ENCODE results near the gene SELENOW.
"Not testable (repeated sequence)": the region's sequence is repeated elsewhere in the genome, so short reads cannot be mapped to it uniquely, and the experiment has no call there.

Gene SELENOW

DNA sequence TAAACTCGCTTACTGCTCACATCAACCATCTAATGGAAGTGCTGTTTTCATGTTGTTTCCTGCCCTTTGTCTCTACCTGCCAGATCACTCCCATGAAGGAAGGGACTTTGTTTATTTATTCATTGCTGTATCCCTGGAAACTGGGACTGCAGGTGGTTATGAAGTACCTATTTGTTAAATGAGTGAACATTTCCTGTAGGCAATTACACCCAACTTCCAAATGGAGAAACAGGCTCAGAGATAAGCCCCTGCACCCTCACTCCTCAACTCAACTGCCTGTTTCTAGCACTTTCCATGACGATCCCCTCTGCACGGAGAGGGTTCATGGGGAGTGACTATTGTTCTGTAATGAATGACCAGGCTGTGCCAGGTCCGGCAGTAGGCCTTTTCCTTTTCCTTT, 1.9 kb upstream of the SELENOW start:
- H3K27ac ChIP-seq (ENCODE audit: poor library complexity, severe bottlenecking): peak overlapping the region; percentile 57
- H3K27me3 ChIP-seq (ENCODE audit: insufficient read depth, poor library complexity, severe bottlenecking): no peaks in the 10 kb centered on the region
- peaks cover 11% of the 10 kb centered on the region for H3K4me1 ChIP-seq (ENCODE audit: insufficient read depth, poor library complexity, severe bottlenecking)
- no peak for TF ChIP-seq CTCF (IDR thresholded peaks at IDR 0.05; ENCODE audit: poor library complexity, severe bottlenecking)
- no peak for DNase-seq (ENCODE audit: low spot score)
- no peak overlapping the region for H3K4me3 ChIP-seq (ENCODE audit: severe bottlenecking)
- ATAC-seq (ENCODE audit: low read depth): peak; percentile 64
- no peaks in the 10 kb centered on the region for H3K9me3 ChIP-seq (ENCODE audit: severe bottlenecking)
- H3K36me3 ChIP-seq (ENCODE audit: low read depth): peaks cover 15% of the 10 kb centered on the region

DNA sequence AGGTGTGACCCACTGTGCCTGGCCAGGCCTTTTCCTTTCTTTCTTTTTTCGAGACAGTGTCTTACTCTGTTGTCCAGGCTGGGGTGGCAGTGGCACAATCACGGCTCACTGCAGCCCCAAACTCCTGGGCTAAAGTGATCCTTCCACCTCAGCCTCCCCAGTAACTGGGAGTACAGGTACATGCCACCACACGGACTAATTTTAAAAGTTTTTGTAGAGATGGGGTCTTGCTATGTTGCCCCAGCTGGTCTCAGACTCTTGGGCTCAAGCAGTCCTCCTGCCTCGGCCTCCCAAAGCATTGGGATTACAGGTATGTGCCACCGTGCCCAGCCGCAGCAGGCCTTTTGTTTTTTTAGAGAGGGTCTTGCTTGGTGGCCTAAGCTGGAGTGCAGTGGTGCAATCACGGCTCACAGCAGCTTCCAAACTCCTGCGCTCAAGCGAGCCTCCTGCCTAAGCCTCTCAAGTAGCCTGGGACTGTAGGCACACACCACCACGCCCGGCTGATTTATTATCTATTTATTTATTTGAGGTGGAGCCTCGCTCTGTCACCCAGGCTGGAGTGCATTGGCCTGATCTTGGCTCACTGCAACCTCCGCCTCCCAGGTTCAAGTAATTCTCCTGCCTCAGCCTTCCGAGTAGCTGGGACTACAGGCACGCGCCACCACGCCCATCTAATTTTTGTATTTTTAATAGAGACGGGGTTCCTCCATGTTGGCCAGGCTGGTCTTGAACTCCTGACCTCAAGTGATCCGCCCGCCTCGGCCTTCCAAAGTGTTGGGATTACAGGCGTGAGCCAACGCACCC, 1.1 kb upstream of the SELENOW start:
- peak overlapping the region; percentile 57 for H3K27ac ChIP-seq (ENCODE audit: poor library complexity, severe bottlenecking)
- not testable (repeated sequence) for ATAC-seq (ENCODE audit: low read depth); H3K27me3 ChIP-seq (ENCODE audit: insufficient read depth, poor library complexity, severe bottlenecking); DNase-seq (ENCODE audit: low spot score); H3K9me3 ChIP-seq (ENCODE audit: severe bottlenecking)
- peaks cover 11% of the 10 kb centered on the region for H3K4me1 ChIP-seq (ENCODE audit: insufficient read depth, poor library complexity, severe bottlenecking)
- peaks cover 22% of the 10 kb centered on the region for H3K36me3 ChIP-seq (ENCODE audit: low read depth)
- peak overlapping the region; percentile 69 for H3K4me3 ChIP-seq (ENCODE audit: severe bottlenecking)

DNA sequence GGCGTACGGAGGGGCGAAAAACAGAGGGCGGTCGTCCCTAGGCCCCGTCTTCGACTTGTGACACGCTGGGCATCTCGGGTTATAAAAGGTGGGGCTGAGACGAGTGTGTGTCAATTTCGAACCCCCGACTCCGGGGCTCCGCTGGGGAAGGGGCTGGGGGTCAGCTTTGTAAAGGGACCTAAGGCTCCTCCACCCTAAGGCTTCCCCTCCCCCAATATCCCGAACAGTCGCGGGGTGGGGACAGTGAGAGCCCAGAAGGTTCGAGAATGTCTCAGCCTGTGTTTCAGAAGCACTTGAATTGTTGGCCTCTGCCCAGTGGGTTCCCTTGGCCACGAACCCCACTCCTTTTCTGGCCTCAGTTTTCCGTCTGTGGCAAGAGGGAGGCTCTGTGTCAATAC, 450 bp downstream of the SELENOW start:
- Histone ChIP-seq H3K4me3 (ENCODE audit: severe bottlenecking) (peak overlapping the region; percentile 69), H3K27ac (ENCODE audit: poor library complexity, severe bottlenecking) (peak overlapping the region; percentile 57), H3K9me3 (ENCODE audit: severe bottlenecking) (no peaks in the 10 kb centered on the region), H3K36me3 (ENCODE audit: low read depth) (peaks cover 29% of the 10 kb centered on the region), H3K4me1 (ENCODE audit: insufficient read depth, poor library complexity, severe bottlenecking) (peaks cover 11% of the 10 kb centered on the region), H3K27me3 (ENCODE audit: insufficient read depth, poor library complexity, severe bottlenecking) (no peaks in the 10 kb centered on the region)
- ATAC-seq (ENCODE audit: low read depth) (no peak), DNase-seq (ENCODE audit: low spot score) (no peak)
- no peak for TF ChIP-seq CTCF (IDR thresholded peaks at IDR 0.05; ENCODE audit: poor library complexity, severe bottlenecking)

DNA sequence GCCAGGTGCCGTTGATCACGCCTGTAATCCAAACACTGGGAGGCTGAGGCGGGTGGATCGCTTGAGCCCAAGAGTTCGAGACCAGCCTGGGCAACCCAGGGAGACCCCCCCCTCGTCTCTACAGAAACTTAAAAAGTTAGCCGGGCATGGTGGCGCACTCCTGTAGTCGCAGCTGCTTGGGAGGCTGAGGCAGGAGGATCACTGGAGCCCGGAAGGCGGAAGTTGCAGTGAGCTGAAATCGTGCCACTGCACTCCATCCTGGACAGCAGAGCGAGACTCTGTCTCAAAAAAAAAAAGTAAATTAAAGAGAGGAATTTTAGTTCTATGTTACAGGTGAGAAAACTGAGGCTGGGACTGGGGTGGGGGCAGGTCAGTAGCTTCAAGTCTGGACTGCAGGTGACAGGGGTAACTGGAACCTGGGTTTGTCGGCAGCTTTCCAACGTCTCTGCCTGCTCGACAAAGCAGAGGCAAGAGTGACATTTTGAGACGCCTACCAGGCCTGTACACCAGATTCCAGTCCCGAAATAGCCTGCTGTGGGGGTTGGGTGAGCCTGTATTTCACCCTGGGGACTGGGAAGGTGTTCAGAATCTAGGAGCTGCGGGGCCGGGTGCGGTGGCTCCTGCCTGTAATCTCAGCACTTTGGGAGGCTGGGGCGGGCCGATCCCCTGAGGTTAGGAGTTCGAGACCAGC, 1.2 kb downstream of the SELENOW start:
- DNase-seq (ENCODE audit: low spot score) (no peak), ATAC-seq (ENCODE audit: low read depth) (no peak)
- peaks cover 11% of the 10 kb centered on the region for H3K4me1 ChIP-seq (ENCODE audit: insufficient read depth, poor library complexity, severe bottlenecking)
- H3K27ac ChIP-seq (ENCODE audit: poor library complexity, severe bottlenecking): peak overlapping the region; percentile 57
- TF ChIP-seq CTCF (IDR thresholded peaks at IDR 0.05; ENCODE audit: poor library complexity, severe bottlenecking): no peak
- peak overlapping the region; percentile 69 for H3K4me3 ChIP-seq (ENCODE audit: severe bottlenecking)
- H3K36me3 ChIP-seq (ENCODE audit: low read depth): peaks cover 34% of the 10 kb centered on the region
- no peaks in the 10 kb centered on the region for H3K9me3 ChIP-seq (ENCODE audit: severe bottlenecking)
- no peaks in the 10 kb centered on the region for H3K27me3 ChIP-seq (ENCODE audit: insufficient read depth, poor library complexity, severe bottlenecking)

- peak overlapping the region; percentile 69 for H3K4me3 ChIP-seq (ENCODE audit: severe bottlenecking)
- DNase-seq (ENCODE audit: low spot score) (no peak), ATAC-seq (ENCODE audit: low read depth) (no peak)
- no peak for TF ChIP-seq CTCF (IDR thresholded peaks at IDR 0.05; ENCODE audit: poor library complexity, severe bottlenecking)
- peaks cover 11% of the 10 kb centered on the region for H3K4me1 ChIP-seq (ENCODE audit: insufficient read depth, poor library complexity, severe bottlenecking)
- H3K27ac ChIP-seq (ENCODE audit: poor library complexity, severe bottlenecking): no peak overlapping the region
- H3K36me3 ChIP-seq (ENCODE audit: low read depth): peaks cover 36% of the 10 kb centered on the region
- no peaks in the 10 kb centered on the region for H3K27me3 ChIP-seq (ENCODE audit: insufficient read depth, poor library complexity, severe bottlenecking)
- H3K9me3 ChIP-seq (ENCODE audit: severe bottlenecking): no peaks in the 10 kb centered on the region
Measured at GRCh38 chr19:47780215-47780551, 1.7 kb downstream of the SELENOW start.

Measured in RWPE2 (cell line).